DND-41 (cell line): ENCODE measurements around the gene IRX2.

Source experiments
- CTCF ChIP-seq: IDR thresholded peaks from 2 replicates; pipeline ENCODE4 v1.5.1; 2012; ENCODE audit warnings: borderline replicate concordance, low read length, moderate library complexity, mild to moderate bottlenecking; ENCODE audit not compliant: poor library complexity, severe bottlenecking; ENCODE audit errors: extremely low read depth
- EZH2 ChIP-seq: IDR thresholded peaks from 3 replicates; pipeline ENCODE4 v1.6.1; 2012; ENCODE audit warnings: borderline replicate concordance, low read depth, mild to moderate bottlenecking, moderate library complexity, low read length, inconsistent platforms; ENCODE audit not compliant: severe bottlenecking

DNA sequence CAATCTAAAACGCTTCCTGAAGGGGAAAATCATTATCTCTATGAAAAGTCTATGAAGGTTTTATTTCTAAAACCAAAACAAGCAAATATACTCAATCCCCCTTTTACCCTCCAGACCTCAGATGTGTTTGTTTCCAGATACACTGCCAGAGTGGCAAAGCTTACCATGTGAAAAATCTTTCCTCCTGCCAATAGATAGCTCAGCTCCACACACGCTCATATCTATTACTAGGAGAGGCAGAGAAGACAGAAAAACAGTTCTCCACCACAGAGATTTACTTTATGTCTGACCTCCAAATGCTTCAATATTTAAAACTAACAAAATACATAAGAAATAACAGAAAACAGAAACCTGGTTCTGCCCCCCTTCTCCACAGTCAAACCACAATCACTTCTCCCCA is 7.0 kb downstream of the IRX2 start:
- no peak for TF ChIP-seq CTCF
- TF ChIP-seq EZH2 = no peak
